ENCODE measurements around the gene PHACTR1. TPM values are rescaled to one million over a fixed set of nuclear protein-coding genes. Genes with fewer than 3 reads are reported as not detected.

Gene PHACTR1
- total RNA-seq, 1 donor from 2014 or later, result 50.7 TPM

DNA sequence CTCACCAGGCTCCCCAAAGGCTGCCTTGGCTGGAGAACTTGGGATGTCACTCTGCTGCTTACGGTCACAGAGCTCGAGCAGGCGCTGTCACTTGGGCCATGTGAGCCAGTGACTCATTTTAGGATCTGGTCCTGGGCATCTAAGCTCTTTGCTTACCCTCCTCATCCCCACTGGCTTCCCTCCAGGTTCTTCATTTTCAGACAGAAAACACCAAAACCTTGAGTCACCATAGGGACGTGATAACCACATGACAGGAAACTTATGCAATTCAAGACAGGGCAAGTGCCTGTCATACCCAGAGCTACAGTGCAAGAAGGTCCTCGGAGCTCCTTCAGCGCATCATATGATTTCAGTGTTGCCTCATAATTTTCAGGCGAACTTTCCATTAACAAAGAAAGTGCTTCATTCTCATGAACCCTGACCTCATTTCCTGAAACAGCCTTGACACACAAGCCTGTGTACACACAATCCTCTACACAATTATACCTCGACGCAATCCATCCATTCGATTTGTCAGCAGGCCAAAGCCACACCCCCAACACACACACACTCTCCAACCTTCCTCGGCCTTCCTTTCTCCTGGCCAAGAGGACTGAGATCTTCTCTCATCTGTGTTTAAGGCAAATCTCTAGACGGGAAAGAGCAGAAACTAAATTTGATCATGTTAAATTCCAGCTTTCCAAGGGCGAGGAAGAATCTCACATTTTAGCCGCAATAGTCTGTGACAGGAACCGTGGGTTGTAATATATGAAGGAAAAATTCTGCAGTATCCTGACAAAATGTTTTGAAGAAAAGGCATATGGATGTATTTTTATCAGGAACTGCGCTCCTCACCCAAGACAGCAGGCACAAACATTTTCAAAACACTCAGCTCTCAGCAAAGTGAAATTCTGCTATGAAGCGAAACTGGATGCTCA lies 586.4 kb downstream of the PHACTR1 start:
- Mint-ChIP-seq H3K27ac (ENCODE audit: unreplicated experiment) (no peak overlapping the region), H3K27me3 (ENCODE audit: unreplicated experiment) (peaks cover 2% of the 10 kb centered on the region), H3K4me1 (ENCODE audit: low read depth, unreplicated experiment) (peaks cover 5% of the 10 kb centered on the region), H3K36me3 (ENCODE audit: unreplicated experiment) (no peaks in the 10 kb centered on the region), H3K9me3 (ENCODE audit: unreplicated experiment) (peaks cover 2% of the 10 kb centered on the region), H3K4me3 (ENCODE audit: unreplicated experiment) (no peak overlapping the region)
- TF ChIP-seq, protein P1, sequence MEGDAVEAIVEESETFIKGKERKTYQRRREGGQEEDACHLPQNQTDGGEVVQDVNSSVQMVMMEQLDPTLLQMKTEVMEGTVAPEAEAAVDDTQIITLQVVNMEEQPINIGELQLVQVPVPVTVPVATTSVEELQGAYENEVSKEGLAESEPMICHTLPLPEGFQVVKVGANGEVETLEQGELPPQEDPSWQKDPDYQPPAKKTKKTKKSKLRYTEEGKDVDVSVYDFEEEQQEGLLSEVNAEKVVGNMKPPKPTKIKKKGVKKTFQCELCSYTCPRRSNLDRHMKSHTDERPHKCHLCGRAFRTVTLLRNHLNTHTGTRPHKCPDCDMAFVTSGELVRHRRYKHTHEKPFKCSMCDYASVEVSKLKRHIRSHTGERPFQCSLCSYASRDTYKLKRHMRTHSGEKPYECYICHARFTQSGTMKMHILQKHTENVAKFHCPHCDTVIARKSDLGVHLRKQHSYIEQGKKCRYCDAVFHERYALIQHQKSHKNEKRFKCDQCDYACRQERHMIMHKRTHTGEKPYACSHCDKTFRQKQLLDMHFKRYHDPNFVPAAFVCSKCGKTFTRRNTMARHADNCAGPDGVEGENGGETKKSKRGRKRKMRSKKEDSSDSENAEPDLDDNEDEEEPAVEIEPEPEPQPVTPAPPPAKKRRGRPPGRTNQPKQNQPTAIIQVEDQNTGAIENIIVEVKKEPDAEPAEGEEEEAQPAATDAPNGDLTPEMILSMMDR (IDR thresholded peaks at IDR 0.05; ENCODE audit: partially characterized antibody, unreplicated experiment), result no peak
- DNase-seq, result no peak

DNA sequence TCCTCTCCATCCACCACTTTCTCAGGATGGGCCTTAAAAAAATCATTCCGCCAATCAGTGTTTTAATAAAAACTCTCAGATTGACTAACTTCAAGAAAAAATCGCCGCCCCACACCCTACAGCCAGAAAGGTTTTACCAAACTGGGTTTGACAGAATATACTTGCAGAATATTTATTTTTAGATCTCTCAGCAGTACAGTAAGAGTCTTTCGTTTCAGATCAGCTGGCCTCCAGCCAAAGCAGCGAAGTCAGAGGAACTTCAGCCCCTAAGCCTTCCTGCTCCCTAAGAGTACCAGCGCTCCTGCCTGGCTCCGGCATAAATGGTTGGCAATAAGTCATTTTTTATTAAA lies 587.1 kb downstream of the PHACTR1 start:
- Mint-ChIP-seq H3K27me3 (ENCODE audit: unreplicated experiment) (peaks cover 2% of the 10 kb centered on the region), H3K4me3 (ENCODE audit: unreplicated experiment) (no peak overlapping the region), H3K36me3 (ENCODE audit: unreplicated experiment) (no peaks in the 10 kb centered on the region), H3K4me1 (ENCODE audit: low read depth, unreplicated experiment) (peaks cover 5% of the 10 kb centered on the region), H3K27ac (ENCODE audit: unreplicated experiment) (no peak overlapping the region), H3K9me3 (ENCODE audit: unreplicated experiment) (peaks cover 2% of the 10 kb centered on the region)
- TF ChIP-seq, protein P1 (IDR thresholded peaks at IDR 0.05; ENCODE audit: partially characterized antibody, unreplicated experiment), result no peak
- no peak for DNase-seq

DNA sequence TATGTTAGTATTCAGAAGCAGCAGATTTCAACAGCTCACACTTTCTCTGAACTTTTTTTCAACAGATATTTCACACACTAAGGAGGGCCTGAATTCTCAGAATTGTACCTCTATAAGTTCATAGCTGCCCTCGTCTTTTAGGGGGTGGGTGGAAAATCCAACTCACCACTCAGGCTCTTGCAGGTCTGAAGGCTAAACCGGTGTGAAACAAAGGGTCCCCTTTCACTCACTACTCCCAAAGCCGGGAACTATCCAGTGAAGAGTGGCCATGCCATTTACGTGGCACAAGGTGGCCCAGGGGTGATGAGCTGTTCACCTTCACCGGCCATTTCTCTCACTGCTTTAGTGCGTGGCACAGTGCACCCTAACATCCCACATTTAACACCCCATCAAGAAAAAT lies 587.5 kb downstream of the PHACTR1 start:
- no peak overlapping the region for H3K4me3 Mint-ChIP-seq (ENCODE audit: unreplicated experiment)
- no peak for DNase-seq
- TF ChIP-seq, protein P1 (IDR thresholded peaks at IDR 0.05; ENCODE audit: partially characterized antibody, unreplicated experiment), result no peak
- H3K27ac Mint-ChIP-seq (ENCODE audit: unreplicated experiment), result no peak overlapping the region
- no peaks in the 10 kb centered on the region for H3K36me3 Mint-ChIP-seq (ENCODE audit: unreplicated experiment)
- H3K4me1 Mint-ChIP-seq (ENCODE audit: low read depth, unreplicated experiment), result peaks cover 2% of the 10 kb centered on the region
- peaks cover 2% of the 10 kb centered on the region for H3K27me3 Mint-ChIP-seq (ENCODE audit: unreplicated experiment)
- peaks cover 2% of the 10 kb centered on the region for H3K9me3 Mint-ChIP-seq (ENCODE audit: unreplicated experiment)

DNA sequence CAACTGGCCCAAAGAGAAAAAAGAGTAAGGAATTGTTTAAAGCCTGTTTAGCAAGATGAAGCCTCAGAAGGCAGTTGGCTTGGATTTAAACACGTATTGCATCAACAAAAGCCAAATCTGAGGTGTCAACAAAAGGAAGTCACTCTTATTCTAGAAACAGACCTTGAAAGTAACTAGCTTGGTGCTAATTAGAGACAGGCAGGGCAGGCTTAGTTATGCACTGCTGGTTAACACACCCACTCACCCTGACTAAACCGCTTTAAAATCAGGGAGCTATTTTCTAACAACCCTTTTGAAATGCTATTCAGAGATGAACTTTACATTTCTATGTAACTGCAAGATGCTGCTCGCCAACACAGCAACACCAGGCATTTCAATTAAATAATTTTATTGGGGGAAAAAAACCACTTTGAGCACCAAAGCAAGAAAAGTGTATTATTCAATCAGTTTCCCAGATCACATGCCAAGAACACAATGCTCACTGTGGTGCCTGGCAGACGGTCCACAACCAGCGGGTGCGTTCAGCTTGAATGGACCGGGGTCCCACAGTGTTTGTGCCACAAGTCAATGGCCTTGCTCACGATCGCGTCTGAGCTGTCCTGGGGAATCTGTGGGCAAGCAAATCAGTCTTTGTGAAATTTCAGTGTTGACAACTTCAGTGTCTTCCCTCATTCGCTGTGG lies 588.2 kb downstream of the PHACTR1 start:
- Mint-ChIP-seq H3K4me1 (ENCODE audit: low read depth, unreplicated experiment) (no peaks in the 10 kb centered on the region), H3K4me3 (ENCODE audit: unreplicated experiment) (no peak overlapping the region), H3K27ac (ENCODE audit: unreplicated experiment) (no peak overlapping the region), H3K36me3 (ENCODE audit: unreplicated experiment) (no peaks in the 10 kb centered on the region), H3K9me3 (ENCODE audit: unreplicated experiment) (peaks cover 2% of the 10 kb centered on the region), H3K27me3 (ENCODE audit: unreplicated experiment) (peaks cover 2% of the 10 kb centered on the region)
- TF ChIP-seq, protein P1 (IDR thresholded peaks at IDR 0.05; ENCODE audit: partially characterized antibody, unreplicated experiment), result no peak
- no peak for DNase-seq

DNA sequence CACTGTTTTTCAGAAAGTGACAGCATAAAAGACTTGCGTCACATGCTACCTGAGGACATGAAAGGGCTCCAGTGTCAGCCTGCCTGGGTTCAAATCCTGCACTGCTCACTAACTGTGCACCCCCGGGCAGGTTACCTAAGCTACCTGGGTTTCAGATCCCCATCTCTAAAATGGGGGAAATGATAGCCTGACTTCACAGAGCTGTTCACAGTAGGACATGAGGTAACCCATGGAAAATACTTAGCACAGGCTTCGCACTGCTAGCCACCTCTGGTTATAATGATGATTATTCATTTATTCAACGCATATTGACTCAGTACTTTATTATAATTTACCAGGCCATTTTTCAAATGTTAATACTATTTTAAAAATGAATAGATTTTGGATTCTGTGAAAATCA lies 588.7 kb downstream of the PHACTR1 start:
- DNase-seq, result no peak
- Mint-ChIP-seq H3K36me3 (ENCODE audit: unreplicated experiment) (no peaks in the 10 kb centered on the region), H3K4me3 (ENCODE audit: unreplicated experiment) (no peak overlapping the region), H3K9me3 (ENCODE audit: unreplicated experiment) (peaks cover 2% of the 10 kb centered on the region), H3K4me1 (ENCODE audit: low read depth, unreplicated experiment) (no peaks in the 10 kb centered on the region), H3K27ac (ENCODE audit: unreplicated experiment) (no peak overlapping the region), H3K27me3 (ENCODE audit: unreplicated experiment) (peaks cover 2% of the 10 kb centered on the region)
- TF ChIP-seq, protein P1 (IDR thresholded peaks at IDR 0.05; ENCODE audit: partially characterized antibody, unreplicated experiment), result no peak

Data from glutamatergic neuron (in vitro differentiated cells).